ENCODE results near the gene UXS1. TPM values are rescaled to one million over a fixed set of nuclear protein-coding genes. Genes with fewer than 3 reads are reported as not detected.

UXS1 gene
- total RNA-seq, 1 experiment from 2014 or later, result 31.2 TPM

GRCh38 chr2:106109675-106110424 is 84.3 kb downstream of the UXS1 start:
- ChIA-PET POLR2A (no interaction called here), CTCF (interaction anchor here (0.5 to 1.1 kb wide), 4 partner anchors 83 to 1555 kb away, joined by 3 read pairs; no protein-coding TSS in a partner anchor)
- Mint-ChIP-seq H3K9me3 (ENCODE audit: unreplicated experiment) (no peaks in the 10 kb centered on the region), H3K27me3 (ENCODE audit: insufficient read depth, unreplicated experiment) (no peaks in the 10 kb centered on the region), H3K27ac (ENCODE audit: low read depth, unreplicated experiment) (no peak overlapping the region), H3K36me3 (ENCODE audit: insufficient read depth, unreplicated experiment) (peaks cover under 1% of the 10 kb centered on the region), H3K4me3 (ENCODE audit: unreplicated experiment) (no peak overlapping the region), H3K4me1 (ENCODE audit: insufficient read depth, unreplicated experiment) (peaks cover under 1% of the 10 kb centered on the region)
- no peak for DNase-seq (ENCODE audit: unreplicated experiment)
- intact Hi-C loops (cut with micrococcal nuclease), result loop anchor here (5.0 kb wide), 1 partner anchor 82 kb away; the partner anchor contains the start of gene UXS1
- TF ChIP-seq CTCF (IDR thresholded peaks at IDR 0.05; ENCODE audit: unreplicated experiment), result no peak
- BruUV-seq (replicated peaks), result no TSS peak

GRCh38 chr2:106108791-106109190 is 85.3 kb downstream of the UXS1 start:
- H3K36me3 Mint-ChIP-seq (ENCODE audit: insufficient read depth, unreplicated experiment), result peaks cover 7% of the 10 kb centered on the region
- CTCF ChIA-PET, result interaction anchor here (1.1 to 1.3 kb wide), 2 partner anchors 84 to 474 kb away, joined by 3 to 6 read pairs; no protein-coding TSS in a partner anchor
- no peak overlapping the region for H3K4me3 Mint-ChIP-seq (ENCODE audit: unreplicated experiment)
- no peak overlapping the region for H3K27ac Mint-ChIP-seq (ENCODE audit: low read depth, unreplicated experiment)
- intact Hi-C loops (cut with micrococcal nuclease), result loop anchor here (5.0 kb wide), 1 partner anchor 84 kb away; the partner anchor contains the start of gene UXS1
- H3K4me1 Mint-ChIP-seq (ENCODE audit: insufficient read depth, unreplicated experiment), result no peaks in the 10 kb centered on the region
- TF ChIP-seq CTCF (IDR thresholded peaks at IDR 0.05; ENCODE audit: unreplicated experiment), result no peak
- POLR2A ChIA-PET, result no interaction called here
- H3K9me3 Mint-ChIP-seq (ENCODE audit: unreplicated experiment), result no peaks in the 10 kb centered on the region
- no TSS peak for BruUV-seq (replicated peaks)
- no peak for DNase-seq (ENCODE audit: unreplicated experiment)
- H3K27me3 Mint-ChIP-seq (ENCODE audit: insufficient read depth, unreplicated experiment), result no peaks in the 10 kb centered on the region

- ChIA-PET CTCF (interaction anchor here (1.1 to 1.3 kb wide), 2 partner anchors 84 to 474 kb away, joined by 3 to 6 read pairs; no protein-coding TSS in a partner anchor), POLR2A (no interaction called here)
- H3K36me3 Mint-ChIP-seq (ENCODE audit: insufficient read depth, unreplicated experiment), result peaks cover 7% of the 10 kb centered on the region
- TF ChIP-seq CTCF (IDR thresholded peaks at IDR 0.05; ENCODE audit: unreplicated experiment), result peak; percentile 8
- H3K4me3 Mint-ChIP-seq (ENCODE audit: unreplicated experiment), result no peak overlapping the region
- intact Hi-C loops (cut with micrococcal nuclease), result loop anchor here (5.0 kb wide), 1 partner anchor 84 kb away; the partner anchor contains the start of gene UXS1
- no peak overlapping the region for H3K27ac Mint-ChIP-seq (ENCODE audit: low read depth, unreplicated experiment)
- H3K4me1 Mint-ChIP-seq (ENCODE audit: insufficient read depth, unreplicated experiment), result no peaks in the 10 kb centered on the region
- no peaks in the 10 kb centered on the region for H3K27me3 Mint-ChIP-seq (ENCODE audit: insufficient read depth, unreplicated experiment)
- no TSS peak for BruUV-seq (replicated peaks)
- H3K9me3 Mint-ChIP-seq (ENCODE audit: unreplicated experiment), result no peaks in the 10 kb centered on the region
- peak; percentile 6 for DNase-seq (ENCODE audit: unreplicated experiment)
Measured at GRCh38 chr2:106108351-106108750, 85.8 kb downstream of the UXS1 start.

GRCh38 chr2:106107509-106108131 is 86.5 kb downstream of the UXS1 start:
- DNase-seq (ENCODE audit: unreplicated experiment), result peak; percentile 23
- intact Hi-C loops (cut with micrococcal nuclease), result loop anchor here (5.0 kb wide), 1 partner anchor 85 kb away; the partner anchor contains the start of gene UXS1
- Mint-ChIP-seq H3K36me3 (ENCODE audit: insufficient read depth, unreplicated experiment) (peaks cover 7% of the 10 kb centered on the region), H3K9me3 (ENCODE audit: unreplicated experiment) (no peaks in the 10 kb centered on the region), H3K4me3 (ENCODE audit: unreplicated experiment) (no peak overlapping the region), H3K27me3 (ENCODE audit: insufficient read depth, unreplicated experiment) (no peaks in the 10 kb centered on the region), H3K27ac (ENCODE audit: low read depth, unreplicated experiment) (no peak overlapping the region), H3K4me1 (ENCODE audit: insufficient read depth, unreplicated experiment) (no peaks in the 10 kb centered on the region)
- BruUV-seq (replicated peaks), result no TSS peak
- ChIA-PET POLR2A (no interaction called here), CTCF (no interaction called here)
- no peak for TF ChIP-seq CTCF (IDR thresholded peaks at IDR 0.05; ENCODE audit: unreplicated experiment)

Data from MCF 10A (cell line).